SH-SY5Y (cell line): ENCODE results near the gene ART3.

Experiments used
- GATA2 ChIP-seq: IDR thresholded peaks from 2 replicates; pipeline ENCODE4 v1.6.1; 2011; ENCODE audit warnings: mild to moderate bottlenecking, low read depth, low read length
- GATA3 ChIP-seq: IDR thresholded peaks from 2 replicates; pipeline ENCODE4 v1.6.1; 2011; ENCODE audit warnings: low read depth, mild to moderate bottlenecking, low read length, moderate library complexity

DNA sequence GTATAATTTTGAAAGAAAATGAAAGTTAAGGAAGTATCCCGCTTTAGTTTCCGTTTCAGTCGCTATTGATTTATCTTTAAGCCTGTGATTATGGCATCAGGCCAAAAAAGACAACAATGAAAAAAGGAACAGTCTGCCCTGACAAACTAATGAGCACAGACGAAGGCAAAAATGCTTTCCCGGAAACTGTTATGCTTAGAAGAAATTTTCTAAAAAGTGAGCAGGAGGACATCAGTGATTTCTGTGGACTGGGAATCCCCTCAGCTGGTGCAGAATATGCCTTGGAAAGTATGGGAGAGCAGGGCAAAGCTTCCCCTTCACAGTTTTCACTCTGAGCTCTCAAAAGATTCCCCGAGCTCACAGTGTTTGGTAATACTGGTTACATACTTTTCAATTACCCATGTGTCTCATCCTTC lies 46.2 kb upstream of the ART3 start:
- TF ChIP-seq GATA2 (no peak), GATA3 (no peak)
